ENCODE data around the gene NPIPB4.
"Not testable (repeated sequence)": the region's sequence is repeated elsewhere in the genome, so short reads cannot be mapped to it uniquely, and the experiment has no call there.

Gene NPIPB4

GRCh38 chr16:21817012-21817411, 40.5 kb downstream of the NPIPB4 start:
- ATAC-seq (replicated peaks); H3K4me3 Mint-ChIP-seq; DNase-seq; H3K27me3 Mint-ChIP-seq; H3K27ac Mint-ChIP-seq; H3K9me3 Mint-ChIP-seq: not testable (repeated sequence)
- peaks cover 12 to 19% of the 10 kb centered on the region in 2 donors for H3K4me1 Mint-ChIP-seq
- peaks cover 9 to 15% of the 10 kb centered on the region in 2 donors for H3K36me3 Mint-ChIP-seq

- peaks cover 12 to 17% of the 10 kb centered on the region in 2 donors for H3K4me1 Mint-ChIP-seq
- H3K36me3 Mint-ChIP-seq = peaks cover 11 to 18% of the 10 kb centered on the region in 2 donors
- not testable (repeated sequence) for H3K4me3 Mint-ChIP-seq; ATAC-seq (replicated peaks); H3K27me3 Mint-ChIP-seq; H3K9me3 Mint-ChIP-seq; DNase-seq
- peak overlapping the region; percentile 37 for H3K27ac Mint-ChIP-seq
Observed at GRCh38 chr16:21815694-21816093, 41.9 kb downstream of the NPIPB4 start.

- H3K36me3 Mint-ChIP-seq = peaks cover 14 to 21% of the 10 kb centered on the region in 2 donors
- H3K4me3 Mint-ChIP-seq; H3K27me3 Mint-ChIP-seq; H3K4me1 Mint-ChIP-seq; DNase-seq; H3K9me3 Mint-ChIP-seq; H3K27ac Mint-ChIP-seq; ATAC-seq (replicated peaks): not testable (repeated sequence)
Observed at GRCh38 chr16:21802375-21802663, 55.2 kb downstream of the NPIPB4 start.

GRCh38 chr16:21801538-21802374, 55.8 kb downstream of the NPIPB4 start:
- peaks cover 14 to 19% of the 10 kb centered on the region in 2 donors for H3K36me3 Mint-ChIP-seq
- H3K9me3 Mint-ChIP-seq, H3K27ac Mint-ChIP-seq, H3K4me3 Mint-ChIP-seq, H3K4me1 Mint-ChIP-seq, H3K27me3 Mint-ChIP-seq: not testable (repeated sequence)
- ATAC-seq (replicated peaks) (peak; percentile 73 to 76), DNase-seq (peak; percentile 10)

GRCh38 chr16:21798601-21799000, 59.0 kb downstream of the NPIPB4 start:
- H3K36me3 Mint-ChIP-seq = peaks cover 9 to 14% of the 10 kb centered on the region in 2 donors
- ATAC-seq (replicated peaks) = peak; percentile 23 to 44
- DNase-seq, H3K27ac Mint-ChIP-seq, H3K4me1 Mint-ChIP-seq, H3K27me3 Mint-ChIP-seq, H3K9me3 Mint-ChIP-seq, H3K4me3 Mint-ChIP-seq: not testable (repeated sequence)

GRCh38 chr16:21793310-21793709, 64.2 kb downstream of the NPIPB4 start:
- ATAC-seq (replicated peaks); DNase-seq: not testable (repeated sequence)

GRCh38 chr16:21790506-21790905, 67.0 kb downstream of the NPIPB4 start:
- peak overlapping the region; percentile 37 for H3K27ac Mint-ChIP-seq
- not testable (repeated sequence) for H3K9me3 Mint-ChIP-seq, H3K4me1 Mint-ChIP-seq, H3K4me3 Mint-ChIP-seq, DNase-seq, H3K27me3 Mint-ChIP-seq, H3K36me3 Mint-ChIP-seq
- peak; percentile 96 to 97 for ATAC-seq (replicated peaks)

More at GRCh38 chr16:21793310-21793709, 64.2 kb downstream of the NPIPB4 start:
- H3K36me3 Mint-ChIP-seq, H3K9me3 Mint-ChIP-seq, H3K27ac Mint-ChIP-seq, H3K4me3 Mint-ChIP-seq, H3K27me3 Mint-ChIP-seq, H3K4me1 Mint-ChIP-seq: not testable (repeated sequence)

Data from stimulated activated naive B cell treated with anti-CD40 and anti-IgM and Interleukin-4, amounts not matched to agents 10 μg/mL and 1 μg/mL and 100 μg/mL, for 72 hours (primary cell).